OCI-M2 (cell line): ENCODE measurements around the gene KLHL26.
A peak's percentile ranks its signal among the peaks of the same experiment; 100 is the strongest.
"Not testable (repeated sequence)": the region's sequence is repeated elsewhere in the genome, so short reads cannot be mapped to it uniquely, and the experiment has no call there.

Source experiments
- DNase-seq: peaks from one replicate; lab custom pipeline; 2025; ENCODE audit not compliant: unreplicated experiment; lab: John Stamatoyannopoulos, UW

The KLHL26 gene, protein sequence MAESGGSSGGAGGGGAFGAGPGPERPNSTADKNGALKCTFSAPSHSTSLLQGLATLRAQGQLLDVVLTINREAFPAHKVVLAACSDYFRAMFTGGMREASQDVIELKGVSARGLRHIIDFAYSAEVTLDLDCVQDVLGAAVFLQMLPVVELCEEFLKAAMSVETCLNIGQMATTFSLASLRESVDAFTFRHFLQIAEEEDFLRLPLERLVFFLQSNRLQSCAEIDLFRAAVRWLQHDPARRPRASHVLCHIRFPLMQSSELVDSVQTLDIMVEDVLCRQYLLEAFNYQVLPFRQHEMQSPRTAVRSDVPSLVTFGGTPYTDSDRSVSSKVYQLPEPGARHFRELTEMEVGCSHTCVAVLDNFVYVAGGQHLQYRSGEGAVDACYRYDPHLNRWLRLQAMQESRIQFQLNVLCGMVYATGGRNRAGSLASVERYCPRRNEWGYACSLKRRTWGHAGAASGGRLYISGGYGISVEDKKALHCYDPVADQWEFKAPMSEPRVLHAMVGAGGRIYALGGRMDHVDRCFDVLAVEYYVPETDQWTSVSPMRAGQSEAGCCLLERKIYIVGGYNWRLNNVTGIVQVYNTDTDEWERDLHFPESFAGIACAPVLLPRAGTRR

DNA sequence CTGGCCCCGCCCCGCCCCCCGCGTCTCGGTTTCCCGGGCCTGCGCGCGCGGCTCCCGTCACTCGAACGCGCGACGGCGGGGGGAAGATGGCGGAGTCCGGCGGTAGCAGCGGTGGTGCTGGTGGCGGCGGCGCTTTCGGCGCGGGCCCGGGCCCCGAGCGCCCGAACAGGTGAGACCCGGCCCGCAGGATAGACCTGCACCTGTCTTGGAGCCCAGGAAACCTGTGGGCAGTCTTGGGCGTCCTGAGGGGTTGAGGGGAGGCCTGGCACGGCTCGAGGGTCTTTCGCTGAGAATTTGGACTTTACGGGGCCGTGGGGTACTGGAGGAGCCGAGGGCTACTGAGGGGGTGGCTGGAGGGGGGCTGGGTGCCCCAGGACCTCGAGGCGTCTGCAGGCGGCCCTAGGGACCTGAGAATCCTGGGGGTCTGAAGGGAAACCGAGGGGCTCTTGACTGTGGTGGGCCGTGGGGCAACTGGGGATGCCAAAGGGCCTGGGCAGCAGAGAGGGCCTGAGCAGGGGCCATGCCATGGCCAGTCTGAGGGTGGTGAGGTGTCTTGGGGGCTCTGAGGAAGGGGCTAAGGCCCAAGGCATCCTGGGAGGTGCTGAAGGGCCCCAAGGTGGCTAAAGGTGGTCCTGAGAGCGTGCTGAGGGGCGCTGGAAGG lies at the start of gene KLHL26:
KLHL26 (plus strand) TSS at position 60 of the 661 bp plus-strand sequence; CDS start at position 87, 27 bp downstream.
- no peak for DNase-seq

DNA sequence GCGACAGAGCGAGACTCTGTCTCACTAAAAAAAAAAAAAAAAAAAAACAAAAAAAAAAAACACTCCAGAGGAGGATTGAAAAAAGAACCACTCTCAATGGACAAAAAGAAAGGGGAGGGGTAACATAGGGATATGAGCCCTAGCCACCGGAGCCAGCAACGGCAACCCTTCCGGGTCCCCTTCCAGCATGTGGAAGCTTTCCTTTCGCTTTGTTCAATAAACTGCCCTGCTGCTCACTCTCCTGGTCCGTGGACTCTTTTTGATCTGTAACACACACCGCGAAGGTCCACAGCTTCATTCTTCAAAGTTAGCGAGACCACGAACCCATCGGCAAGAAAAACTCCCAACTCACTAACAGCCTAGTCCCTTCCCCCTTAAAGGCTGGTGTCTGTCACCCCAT lies 49.3 kb upstream of the KLHL26 start:
- no peak for DNase-seq

DNA sequence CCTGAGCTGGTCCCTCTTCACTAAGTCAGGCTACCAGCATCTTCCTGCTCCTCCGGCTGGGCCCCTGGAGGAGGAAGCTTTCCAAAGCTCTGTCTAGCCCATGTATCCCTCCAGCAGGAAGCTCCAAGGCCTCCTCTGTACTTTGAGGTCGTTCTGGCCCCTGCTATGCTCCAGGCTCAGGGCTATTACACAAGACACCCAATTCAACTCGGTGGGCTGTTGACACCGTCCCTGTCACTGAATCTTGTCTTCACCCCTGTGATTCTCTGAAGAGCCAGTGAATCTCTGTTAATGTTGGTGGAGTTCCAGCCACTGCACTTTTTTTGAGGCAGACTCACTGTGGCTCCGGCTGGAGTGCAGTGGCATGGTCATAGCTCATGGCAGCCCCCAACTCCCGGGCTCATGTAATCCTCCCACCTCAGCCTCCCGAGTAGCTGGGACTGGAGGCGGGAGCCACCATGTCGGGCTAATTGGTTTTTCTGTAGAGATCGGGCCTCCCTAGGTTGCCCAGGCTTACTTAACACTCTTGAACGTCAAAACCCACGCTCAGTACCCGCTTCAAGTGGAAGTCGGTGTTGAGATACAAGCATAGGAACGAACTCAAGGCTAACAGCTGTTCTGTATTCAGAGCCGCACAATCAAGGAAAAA lies 48.7 kb upstream of the KLHL26 start:
- DNase-seq, result no peak

DNA sequence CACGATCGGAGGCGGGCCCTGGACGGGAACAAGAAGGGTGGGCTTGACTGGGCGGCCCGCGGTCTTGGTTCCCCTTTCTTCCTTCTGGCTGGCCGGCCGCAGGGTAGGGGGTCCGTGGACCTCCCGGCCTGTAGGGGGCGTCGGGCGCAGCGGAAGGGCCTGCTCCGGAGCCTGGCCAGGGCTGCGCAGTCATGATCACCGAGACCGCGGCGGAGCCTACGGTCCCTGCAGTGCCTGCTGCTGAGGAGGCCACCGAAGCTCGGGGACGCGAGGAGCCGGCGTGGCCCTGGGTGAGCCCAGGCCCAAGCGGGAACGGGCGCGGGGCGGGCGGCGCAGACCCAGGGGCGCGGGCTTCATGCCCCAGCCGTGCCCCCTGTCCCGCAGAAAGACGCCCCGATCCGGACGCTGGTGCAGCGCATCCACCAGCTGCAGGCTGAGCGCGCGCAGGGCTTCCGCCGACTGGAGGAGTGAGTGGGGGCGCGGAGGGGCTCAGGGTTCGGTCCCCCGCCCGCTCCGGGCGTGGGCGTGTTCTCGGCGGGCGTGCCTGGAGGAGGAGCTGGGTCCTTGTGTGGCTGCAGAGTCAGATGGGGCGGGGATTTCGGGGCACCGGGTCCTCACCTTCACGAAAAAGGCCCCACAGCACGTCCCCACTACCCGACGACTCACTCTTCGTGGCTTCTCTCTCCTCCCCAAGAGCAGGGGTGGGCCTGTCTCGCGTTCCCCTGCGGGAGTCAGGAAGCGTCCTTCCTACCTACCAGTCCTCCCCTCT lies 48.0 kb upstream of the KLHL26 start, which contains the start of gene REX1BD:
REX1BD (plus strand) TSS at position 188 of the 769 bp plus-strand sequence; CDS start at position 192, 4 bp downstream.
- peak; percentile 73 for DNase-seq

DNA sequence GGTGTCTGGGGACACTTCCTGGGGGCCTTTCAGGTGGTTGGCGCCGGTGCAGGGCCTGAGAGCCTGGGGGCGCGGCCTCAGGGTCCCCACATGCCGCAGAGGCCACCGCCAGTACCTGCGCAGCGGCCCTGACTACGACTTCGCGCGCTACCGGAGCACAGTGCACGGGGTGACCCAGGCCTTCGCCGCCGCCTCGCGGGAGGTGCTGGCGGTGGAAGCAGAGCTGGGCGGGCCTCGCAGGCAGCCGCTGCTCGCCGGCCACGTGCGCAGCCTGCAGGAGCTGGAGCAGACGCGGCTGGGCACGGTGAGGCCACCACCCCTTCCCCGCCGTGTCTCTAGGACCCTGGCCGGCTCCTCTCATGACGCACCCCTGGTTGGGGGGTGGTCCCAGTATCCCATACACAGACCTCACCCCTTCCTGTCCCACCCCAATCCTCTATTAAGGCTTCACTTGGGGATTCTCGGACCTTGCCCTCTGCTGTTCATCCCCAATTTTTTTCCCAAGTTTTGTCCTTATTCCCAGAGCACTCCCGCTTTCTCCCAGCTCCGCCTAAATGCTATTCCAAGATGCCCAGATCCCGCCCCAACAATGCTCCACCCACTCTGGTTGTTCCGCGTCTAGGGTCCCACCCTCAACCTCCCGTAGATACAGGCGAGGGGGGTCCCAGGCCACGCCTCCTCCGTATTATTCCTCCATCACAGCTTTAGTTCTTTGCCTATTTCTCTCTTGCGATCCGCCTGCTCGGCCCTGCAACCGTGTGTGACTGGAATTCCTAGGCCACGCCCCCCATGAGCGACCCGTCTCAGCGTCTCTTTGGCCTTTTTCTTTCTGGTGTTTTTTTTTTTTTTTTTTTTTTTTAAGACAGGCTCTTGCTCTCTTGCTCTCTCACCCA lies 47.2 kb upstream of the KLHL26 start:
- DNase-seq, result no peak

DNA sequence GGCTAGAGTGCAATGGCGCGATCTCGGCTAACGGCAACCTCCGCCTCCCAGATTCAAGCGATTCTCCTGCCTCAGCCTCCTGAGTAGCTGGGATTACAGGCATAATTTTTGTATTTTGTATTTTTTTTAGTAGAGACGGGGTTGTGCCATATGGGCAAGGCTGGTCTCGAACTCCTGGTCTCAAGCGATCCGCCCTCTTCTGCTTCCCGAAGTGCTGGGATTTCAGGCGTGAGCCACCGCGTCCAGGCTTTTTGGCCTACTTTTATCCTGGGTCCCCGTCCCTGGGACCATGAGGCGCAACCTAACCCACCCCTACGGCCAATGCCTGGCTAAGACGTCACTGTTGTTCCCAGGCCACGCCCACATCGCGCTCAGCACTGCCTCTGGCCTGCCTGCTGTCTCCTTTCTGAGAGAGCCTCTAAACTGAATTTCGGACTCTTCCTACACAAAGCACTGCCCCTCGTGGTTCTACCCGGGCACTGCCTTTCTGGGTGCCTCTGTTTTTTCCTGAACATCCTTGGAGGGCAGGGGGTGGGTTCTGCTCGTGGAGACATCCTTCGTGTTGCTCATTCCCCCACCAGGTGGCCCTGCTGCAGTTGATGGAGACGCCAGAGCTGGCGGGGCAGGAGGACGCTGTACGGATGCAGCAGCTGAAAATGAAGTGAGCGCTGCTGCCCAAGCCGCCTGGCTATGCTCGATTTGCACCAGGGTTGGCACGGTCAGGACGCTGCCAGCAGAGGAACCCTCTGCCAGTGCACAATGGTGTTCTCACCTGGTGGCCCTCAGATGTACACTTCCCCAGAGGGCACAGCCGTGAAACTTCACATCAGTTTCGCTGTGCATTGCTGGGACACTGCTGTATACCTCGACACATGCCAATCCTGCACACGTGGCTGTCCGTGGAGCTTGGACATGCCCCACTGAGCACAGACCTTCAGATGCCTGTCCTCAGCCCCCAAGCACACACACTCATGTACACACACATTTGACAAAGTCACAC lies 46.3 kb upstream of the KLHL26 start:
- no peak for DNase-seq

DNA sequence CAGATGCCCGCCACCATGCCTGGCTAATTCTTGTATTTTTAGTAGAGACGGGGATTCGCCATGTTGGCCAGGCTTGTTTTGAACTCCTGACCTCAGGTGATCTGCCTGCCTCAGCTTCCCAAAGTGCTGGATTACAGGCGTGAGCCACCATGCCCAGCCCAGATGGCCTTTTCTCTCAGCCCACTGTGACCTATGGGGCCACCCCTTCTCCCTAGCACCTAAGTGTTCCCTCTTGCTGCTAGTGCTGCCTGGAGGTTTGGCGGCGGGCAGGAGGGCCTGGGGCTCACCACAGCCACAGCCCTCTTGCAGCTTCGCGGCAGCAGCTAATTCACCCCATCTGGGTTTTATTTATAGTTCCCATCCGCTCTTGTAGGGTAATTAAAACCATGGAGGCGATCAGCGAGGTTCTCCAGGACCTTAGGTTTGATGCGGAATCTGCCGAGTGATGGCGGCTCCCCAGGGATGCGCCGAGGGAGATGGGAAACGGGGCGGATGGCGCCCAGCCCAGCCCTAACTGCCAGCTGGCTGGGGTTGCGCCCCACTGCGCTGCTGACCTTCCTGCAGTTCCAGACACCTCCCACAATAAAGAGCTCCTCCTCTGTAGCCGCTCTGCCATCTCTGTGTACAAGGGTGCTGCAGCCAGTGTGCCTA lies 45.0 kb upstream of the KLHL26 start:
- no peak for DNase-seq

DNA sequence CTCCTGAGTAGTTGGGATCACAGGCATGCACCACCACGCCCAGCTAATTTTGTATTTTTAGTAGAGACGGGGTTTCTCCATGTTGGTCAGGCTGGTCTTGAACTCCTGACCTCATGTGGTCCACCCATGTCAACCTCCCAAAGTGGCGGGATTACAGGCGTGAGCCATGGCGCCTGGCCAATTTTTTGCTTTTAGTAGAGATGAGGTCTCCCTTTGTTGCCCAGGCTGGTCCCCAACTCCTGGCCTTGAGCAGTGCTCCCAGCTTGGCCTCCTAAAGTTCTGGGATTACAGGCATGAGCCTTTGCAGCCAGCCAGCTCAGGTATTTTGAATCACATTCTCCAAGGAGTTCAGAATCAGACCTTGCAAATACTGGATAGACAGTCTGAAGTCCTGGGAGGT lies 44.1 kb upstream of the KLHL26 start:
- DNase-seq, result not testable (repeated sequence)

DNA sequence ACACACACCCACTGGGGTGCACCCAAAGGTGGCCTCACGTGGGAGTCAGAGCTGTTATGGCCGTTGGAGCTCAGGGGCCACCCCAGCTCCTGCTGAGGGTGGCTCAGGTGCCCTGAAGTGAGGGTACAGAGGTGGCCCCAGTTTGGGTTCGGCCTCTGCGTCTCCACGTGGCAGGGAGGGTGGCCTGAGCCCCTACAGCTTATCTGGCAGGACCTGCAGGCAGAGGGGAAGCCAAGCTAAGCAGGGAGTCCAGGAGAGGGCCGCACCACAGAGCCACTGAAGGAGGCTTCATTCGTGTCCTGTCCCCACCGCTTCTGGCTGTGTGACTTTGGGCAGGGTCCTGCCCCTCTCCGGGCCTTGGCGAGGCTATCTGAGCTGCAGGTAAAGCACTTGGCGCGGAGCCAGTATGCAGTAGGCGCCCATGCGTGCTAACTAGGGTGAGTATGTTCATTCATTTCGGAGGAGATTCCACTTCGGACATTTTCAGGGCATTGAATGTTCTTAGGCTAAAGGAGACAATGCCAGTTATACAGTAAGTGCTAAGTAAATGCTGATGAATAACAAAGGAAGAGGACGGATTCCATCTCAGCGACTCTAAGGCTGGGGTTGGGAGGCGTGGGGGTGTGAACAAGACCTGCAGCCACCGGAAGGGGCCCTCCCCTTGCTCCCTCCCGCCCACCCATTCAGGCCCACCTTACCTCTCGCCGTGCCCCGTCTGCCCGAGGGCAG lies 43.3 kb upstream of the KLHL26 start:
- DNase-seq, result no peak

DNA sequence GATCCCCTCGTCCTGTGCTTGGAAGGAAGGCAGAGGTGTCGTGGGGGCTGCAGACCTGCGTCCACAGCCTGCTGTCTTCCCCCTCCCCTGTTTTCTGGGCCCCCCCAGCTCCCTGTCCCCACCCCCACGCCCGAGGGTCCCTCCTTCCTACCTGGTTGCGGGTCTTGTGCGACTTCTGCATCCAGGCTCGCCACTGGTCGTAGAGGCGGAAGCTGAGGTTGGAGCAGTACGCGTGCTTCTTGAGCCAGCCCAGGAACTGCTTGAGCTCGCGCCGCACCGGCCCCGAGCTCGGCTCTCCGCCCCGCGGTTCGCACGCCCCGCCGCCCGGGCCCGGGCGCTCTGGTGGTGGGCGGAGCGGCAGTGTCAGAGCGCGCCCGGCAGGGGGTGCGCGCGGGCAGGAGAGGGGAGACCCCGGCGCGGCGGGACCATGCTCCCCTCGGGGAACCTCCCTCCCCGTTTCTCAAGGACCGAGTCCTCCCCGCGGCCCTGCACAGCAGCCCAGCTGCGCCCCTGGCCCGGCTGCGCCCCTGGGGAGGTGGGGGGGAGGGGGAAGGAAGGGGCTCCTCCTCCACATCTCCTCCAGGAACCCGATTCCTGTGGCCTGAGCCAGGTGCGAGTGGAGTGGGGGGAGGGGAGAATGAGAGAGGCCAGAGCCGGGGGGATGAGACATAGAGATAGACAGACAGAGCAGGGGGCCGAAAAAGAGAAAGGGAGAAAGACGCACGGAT lies 42.6 kb upstream of the KLHL26 start:
- peak; percentile 41 for DNase-seq

DNA sequence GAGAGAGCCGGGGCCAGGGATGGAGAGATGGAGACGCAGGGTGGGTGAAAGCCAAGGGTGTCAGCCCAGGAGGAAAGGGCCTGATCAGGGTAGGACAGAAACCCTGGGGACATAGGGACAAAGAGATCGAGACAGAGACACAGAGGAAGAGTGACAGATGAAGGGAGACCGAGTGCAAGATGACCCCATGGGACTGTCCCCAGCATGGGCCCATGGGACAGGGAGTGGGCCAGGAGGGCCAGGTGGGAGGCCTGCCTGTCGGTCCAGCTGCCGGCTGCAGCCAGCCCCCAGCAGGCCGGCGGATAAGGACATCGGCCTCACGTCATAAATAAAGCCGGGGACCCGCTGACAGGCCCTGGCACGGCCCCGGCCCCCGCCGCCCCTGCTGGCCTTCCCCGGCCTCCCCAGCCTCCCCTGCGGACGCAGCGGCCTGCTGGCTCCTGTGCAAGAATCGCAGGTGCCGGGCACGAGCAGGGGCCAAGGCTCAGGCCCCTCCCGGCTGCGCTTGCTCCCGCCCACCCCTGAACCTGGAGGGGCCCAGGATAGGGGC lies 41.9 kb upstream of the KLHL26 start:
- no peak for DNase-seq

DNA sequence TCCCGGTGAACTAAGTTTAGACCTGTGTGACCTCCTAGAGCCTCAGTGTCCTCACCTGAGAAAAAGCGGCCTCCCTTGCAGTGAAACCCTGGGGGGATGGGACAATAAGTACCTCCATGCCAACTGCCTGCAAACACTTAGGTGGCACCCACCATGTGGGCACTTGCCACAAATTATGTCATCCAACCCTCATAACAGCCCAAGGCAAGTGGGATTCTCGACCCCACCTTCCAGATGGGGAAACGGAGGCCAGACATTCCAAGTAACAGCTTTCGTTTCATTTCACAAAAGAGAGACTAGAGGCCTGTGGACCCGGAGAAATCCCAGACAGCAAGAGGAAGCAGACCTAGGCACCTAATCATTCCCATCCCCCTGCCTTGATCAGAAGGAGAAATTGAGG lies 41.4 kb upstream of the KLHL26 start:
- DNase-seq, result no peak

DNA sequence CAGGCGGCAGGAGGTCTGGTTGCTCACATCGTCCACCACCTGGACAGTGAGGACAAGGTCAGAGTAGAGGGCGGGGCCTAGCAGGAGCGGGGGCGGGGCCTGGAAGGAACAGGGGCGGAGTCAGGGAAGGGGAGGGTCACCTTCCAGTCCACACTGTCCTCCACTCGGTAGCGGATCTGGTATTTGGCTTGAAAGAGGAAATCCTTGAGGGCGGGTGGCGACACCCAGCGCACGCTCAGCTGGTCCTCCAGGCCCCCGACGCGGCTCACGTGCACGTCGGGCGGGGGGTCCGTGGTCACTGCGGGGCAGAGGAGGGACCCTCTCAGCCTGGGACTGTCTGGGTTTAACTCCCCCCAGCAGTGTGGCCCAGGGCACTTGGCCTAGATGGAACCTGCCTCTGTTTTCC lies 40.1 kb upstream of the KLHL26 start:
- DNase-seq, result no peak

DNA sequence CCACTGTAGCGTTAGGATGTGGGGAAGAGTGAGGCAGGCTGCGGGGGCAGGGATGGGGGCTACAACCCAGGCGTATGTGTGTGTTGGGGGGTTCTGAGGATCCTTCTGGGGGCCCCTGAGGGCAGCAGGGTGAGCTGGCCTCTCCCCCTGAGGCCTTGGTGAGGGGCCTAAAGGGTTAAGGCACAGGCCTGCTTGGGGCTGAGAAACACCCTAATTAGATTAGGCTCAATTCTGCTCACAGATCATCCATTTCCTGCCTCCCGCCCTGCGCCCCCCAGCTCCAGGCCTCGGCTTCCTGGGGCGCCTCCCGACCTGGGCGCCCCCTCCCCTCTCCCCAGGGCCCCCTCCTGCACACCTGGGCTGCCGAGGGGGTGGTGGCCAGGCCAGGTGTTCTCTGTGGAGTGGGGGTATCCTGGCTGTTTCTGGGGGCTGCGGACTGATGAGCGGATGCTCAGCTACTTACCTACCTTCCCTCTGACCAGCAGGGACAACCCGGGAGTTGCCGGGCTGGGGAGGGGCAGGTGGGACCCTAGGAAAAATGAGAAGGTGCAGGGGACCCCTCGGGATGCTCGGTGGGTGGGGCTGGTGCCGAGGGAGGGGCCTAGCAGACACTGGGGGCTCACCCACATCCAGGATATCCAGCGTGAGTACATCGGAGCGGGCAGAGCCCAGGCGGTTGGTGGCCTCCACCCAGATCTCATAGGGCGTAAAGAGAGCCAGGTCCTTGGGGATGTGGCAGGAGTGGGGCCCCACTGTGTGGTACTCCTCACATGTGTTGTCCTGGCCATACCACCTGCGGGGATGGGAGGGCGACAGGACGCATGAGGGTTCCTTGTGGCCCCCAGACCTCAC lies 38.8 kb upstream of the KLHL26 start:
- DNase-seq, result no peak

DNA sequence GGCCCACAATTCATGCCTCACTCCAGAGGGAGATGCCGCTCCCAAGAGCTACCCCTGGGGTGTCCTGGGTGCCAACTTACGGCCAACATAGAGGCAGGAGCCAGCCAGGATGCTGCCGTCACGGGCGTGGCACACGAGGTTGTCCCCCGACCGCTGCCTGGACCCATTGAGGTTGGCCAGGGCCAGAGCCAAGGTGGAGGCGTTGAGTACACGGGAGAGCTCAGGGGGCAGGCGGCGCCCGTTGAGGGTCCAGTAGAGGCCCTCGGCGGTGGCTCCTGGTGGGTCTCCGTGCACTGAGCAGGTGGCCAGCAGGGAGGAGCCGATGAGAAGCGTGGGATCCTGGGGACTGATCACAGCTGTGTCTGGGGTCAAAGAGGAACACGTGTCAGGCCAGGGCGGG lies 37.3 kb upstream of the KLHL26 start:
- no peak for DNase-seq
